ENCODE results near the gene OR5I1.
"Not testable (repeated sequence)": the region's sequence is repeated elsewhere in the genome, so short reads cannot be mapped to it uniquely, and the experiment has no call there.

Gene OR5I1

DNA sequence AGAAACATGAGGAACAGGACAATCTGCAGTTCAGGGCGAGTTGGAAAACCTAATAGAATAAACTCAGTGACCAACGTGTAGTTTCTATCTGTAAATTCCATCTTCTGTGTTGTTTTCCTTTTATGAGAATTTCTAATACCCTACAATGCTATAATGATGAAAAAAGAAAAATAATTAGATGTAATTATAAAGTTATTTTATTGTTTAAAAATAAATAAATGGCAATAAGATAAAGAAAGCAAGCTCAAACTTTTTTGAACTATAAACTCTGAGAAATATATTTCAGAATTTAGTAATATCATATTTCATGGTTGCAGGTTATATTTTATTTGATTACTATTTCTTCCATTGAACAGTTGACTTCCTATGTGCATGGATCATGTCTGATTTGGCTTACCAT is at the start of gene OR5I1:
Gene OR5I1, minus strand, starts transcription at position 101 of the 400 bp plus-strand sequence. Its CDS starts 0 bp downstream, at position 101.
- DNase-seq (ENCODE audit: low spot score): no peak

DNA sequence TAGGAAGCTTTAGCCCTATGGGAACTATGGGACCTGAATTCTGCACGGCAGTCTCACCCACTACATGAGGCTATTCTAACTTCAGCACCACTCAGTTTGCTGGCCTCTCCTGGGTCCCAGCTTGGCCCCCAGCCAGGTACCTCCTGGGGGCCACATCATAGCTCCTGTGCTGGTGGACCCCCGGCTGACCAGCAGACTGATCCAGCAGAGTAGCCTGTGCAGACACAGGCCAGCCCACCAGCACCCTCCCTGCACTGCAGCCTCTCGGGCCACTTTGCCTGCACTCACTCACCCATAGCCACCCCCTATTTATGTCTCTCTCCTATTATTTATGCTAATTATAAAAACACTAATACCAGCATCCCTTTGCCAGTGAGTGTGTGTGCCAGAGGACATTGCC is 34.7 kb upstream of the OR5I1 start:
- no peak for DNase-seq (ENCODE audit: low spot score)

DNA sequence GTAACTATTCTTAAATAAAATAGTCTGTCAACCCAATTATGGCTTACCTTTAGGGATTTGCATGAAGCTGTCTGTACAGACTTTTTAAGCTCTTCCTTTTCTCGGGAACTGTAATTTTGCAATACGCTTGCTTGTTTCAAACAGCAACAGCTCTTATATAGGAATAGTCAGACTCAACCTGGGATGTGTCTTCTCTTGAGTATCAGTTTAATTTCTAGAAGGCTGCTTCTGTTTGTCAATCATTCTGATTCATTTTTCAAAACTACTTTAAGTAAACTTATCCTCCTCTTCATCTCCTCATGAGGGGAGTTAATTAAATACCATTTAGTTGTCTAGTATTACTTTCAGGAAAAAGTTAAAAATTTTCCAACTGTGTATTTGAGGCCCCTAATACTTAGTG is 33.6 kb upstream of the OR5I1 start, which contains the start of gene OR10AG1:
Gene OR10AG1, minus strand, starts transcription at position 101 of the 400 bp plus-strand sequence. Its CDS starts 38 bp downstream, at position 63.
- DNase-seq (ENCODE audit: low spot score): no peak

DNA sequence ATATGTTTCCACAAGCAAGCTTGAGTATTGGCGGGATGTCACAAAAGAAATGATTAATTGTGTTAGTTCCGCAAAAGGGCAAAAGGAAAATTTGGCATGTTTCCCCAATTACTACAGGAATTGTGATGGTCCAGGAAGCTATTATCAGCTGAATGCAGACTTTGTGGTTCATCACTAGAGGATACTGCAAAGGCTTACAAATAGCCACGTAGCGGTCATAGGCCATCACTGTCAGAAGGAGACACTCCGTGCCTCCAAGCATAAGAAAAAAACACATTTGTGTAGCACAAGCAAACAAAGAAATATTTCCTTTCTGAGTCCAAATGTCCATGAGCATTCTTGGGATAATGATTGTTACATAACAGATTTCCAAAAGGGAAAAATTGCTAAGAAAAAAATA is 31.7 kb upstream of the OR5I1 start:
- no peak for DNase-seq (ENCODE audit: low spot score)

DNA sequence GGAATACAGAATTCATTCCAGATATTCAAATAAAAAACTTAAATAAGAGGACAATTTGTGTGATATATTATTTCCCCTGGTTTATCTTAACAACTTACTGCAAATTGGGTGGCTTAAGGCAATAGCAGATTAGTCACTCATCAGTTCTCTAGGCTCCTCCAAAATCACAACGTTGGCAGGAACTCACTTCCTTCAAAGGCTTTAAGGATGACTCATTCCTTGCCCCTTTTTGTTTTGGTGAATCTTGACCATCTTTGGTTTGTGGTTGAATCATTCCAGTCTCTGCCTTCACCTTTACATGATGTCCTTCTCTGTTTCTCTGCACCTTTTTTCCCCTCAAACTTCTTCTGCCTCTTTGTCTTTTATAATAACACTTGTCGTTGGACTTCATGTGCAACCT is 30.2 kb upstream of the OR5I1 start:
- DNase-seq (ENCODE audit: low spot score): no peak

DNA sequence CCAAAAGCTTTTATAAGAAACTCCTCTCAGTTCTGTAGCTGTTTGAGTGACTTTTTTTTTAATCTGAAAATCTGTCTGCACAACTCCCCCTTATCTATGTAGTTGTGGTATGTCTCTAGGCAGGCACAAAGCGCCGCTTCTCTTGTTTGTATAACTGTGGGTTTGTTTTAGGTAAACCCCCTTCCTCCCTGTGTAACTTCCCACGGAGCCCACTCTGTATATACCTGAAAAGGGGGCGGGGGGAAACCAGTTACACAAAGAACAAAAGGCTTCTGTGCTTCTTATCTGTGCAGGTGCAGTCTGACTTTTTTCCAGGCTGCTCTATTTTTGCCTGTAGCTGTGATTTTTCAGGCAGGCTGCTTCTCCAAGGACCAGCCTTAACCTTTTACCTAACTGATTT is 20.3 kb upstream of the OR5I1 start:
- DNase-seq (ENCODE audit: low spot score): no peak

DNA sequence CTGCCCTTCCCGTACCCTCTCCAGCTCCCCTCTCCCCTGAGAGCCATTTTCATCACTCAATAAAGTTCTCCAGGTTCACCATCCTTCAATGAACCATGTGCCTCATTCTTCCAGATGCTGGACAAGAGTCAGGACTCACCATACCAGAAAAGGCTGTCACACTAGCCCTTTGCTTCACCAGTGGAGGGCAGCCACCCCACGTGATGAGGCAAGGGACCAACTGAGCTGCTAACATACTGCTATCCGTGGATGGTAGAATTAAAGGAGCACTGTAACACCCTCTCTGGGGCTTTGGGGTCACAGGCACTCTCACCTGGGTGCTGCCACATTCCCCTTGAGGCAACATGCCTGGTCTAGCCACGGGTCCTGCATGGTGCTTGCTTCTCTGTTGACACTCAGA is 13.1 kb upstream of the OR5I1 start:
- DNase-seq (ENCODE audit: low spot score): no peak

DNA sequence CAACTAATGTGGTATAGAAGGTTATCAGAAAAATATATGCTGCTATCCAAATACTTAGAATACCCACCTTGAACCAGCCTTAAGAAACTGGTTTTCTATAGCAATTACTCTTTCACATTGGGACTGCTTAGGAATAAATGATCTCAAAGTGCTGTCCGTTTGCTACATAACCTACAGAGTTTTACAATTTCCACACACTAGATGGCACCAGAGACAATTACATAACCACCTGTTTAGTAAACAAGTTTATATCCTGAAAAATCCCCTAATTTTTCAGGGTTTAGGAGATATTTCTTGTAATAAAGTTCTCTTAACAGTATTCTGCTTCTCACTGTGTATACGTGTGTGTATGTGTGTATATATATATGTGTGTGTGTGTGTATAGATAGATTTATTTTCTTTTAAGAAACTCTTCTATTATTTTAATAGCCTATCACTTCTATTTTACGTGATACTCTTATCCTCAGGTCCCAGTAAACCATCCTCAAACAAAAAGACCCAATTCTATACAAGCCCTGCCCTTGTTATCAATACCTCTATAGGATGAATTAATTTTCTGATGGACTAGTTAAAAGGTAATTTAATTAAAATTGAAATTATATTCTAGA is 6.7 kb upstream of the OR5I1 start:
- peak; percentile 78 for DNase-seq (ENCODE audit: low spot score)

DNA sequence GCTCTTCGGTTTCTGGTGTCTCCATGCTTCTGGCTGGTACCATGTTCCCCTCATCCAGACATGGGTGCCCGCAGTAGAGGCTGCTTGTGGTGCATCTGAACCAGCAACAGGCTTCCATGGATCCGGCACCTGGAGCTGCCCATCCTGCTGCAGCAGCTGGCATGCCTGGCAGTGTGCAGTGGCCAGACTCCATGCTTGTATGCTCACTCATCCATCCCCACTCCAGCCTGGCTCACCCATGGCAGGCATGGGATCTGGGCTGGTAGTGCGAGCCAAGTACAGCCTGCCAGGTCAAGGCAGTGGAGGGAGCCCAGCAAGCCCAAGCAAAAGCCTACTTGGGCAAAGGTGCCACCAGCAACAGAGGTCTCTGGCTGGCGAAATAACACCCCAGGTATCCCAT is 15.7 kb downstream of the OR5I1 start:
- no peak for DNase-seq (ENCODE audit: low spot score)

DNA sequence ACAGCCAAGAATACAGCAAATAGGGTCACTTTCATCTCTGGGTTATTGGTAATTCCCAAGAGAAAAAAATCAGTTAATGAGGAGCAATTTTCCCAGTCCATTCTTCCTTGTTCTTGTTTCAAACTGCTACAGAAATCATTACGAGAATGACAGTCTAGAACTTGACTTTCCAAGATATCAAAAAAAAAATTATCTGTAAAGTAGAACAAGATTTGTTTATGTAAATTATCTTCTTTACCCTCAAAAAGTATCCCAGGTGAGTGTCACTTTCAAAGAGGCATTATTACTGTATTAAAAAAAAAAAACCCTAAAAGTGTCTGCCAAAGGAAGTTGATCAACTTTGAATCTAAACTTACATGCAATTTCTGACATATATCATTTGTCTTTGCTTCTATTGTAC is 21.7 kb downstream of the OR5I1 start, which contains the start of gene OR5W2:
Gene OR5W2, minus strand, starts transcription at position 101 of the 400 bp plus-strand sequence. Its CDS starts 0 bp downstream, at position 101.
- no peak for DNase-seq (ENCODE audit: low spot score)

DNA sequence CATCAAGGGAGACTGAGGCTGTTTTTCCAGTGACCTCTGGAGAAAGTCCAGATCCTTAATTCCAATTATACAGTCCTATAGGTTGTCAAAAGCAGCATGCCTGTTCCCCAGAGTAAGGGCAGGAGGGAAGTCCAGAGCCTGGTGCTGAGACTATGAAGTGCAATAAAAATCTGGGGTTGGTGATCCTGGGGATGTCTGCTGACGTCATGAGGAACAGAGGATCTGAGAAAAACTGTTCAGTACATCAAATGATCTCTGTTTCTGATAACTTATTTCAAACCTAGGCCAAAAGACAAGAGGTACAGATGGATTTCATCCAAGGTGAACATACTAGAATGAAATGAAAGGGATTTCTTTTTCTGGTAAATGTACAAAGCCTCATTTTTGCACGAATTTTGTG is 33.9 kb downstream of the OR5I1 start:
- DNase-seq (ENCODE audit: low spot score): no peak

DNA sequence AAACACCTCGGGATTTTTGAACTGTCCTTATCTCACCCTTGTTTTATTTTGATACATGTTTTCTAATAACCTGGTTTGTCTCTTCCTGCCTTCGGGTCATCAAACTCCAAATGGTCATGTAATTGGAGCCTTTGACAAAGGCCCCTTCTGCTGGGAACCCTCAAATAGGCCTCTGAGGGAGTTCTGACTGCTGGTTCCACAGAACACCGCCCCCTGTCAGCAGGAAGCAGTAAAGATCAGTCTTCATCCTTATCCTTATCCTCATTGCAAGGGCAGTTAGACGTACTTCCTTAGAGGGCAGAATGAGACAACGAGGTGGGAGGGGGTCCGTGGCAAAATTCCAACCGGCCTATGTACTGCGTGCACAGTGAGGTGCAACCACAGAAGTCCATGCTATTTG is 41.0 kb downstream of the OR5I1 start:
- no peak for DNase-seq (ENCODE audit: low spot score)

DNA sequence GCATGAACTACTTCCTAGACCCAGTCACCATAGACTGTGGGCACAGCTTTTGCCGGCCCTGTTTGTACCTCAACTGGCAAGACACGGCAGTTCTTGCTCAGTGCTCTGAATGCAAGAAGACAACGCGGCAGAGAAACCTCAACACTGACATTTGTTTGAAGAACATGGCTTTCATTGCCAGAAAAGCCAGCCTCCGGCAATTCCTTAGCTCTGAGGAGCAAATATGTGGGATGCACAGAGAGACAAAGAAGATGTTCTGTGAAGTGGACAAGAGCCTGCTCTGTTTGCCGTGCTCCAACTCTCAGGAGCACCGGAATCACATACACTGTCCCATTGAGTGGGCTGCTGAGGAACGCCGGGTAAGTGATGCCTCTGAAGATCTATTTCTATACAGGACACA is 50.7 kb downstream of the OR5I1 start:
- not testable (repeated sequence) for DNase-seq (ENCODE audit: low spot score)

Measured in pons (tissue), 1 donor.